ENCODE results near the gene NAPB.

- TF ChIP-seq, protein P1, sequence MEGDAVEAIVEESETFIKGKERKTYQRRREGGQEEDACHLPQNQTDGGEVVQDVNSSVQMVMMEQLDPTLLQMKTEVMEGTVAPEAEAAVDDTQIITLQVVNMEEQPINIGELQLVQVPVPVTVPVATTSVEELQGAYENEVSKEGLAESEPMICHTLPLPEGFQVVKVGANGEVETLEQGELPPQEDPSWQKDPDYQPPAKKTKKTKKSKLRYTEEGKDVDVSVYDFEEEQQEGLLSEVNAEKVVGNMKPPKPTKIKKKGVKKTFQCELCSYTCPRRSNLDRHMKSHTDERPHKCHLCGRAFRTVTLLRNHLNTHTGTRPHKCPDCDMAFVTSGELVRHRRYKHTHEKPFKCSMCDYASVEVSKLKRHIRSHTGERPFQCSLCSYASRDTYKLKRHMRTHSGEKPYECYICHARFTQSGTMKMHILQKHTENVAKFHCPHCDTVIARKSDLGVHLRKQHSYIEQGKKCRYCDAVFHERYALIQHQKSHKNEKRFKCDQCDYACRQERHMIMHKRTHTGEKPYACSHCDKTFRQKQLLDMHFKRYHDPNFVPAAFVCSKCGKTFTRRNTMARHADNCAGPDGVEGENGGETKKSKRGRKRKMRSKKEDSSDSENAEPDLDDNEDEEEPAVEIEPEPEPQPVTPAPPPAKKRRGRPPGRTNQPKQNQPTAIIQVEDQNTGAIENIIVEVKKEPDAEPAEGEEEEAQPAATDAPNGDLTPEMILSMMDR (IDR thresholded peaks at IDR 0.05) = no peak
- TF ChIP-seq POLR2A (IDR thresholded peaks at IDR 0.05) (no peak), EP300 (IDR thresholded peaks at IDR 0.05) (no peak)
Measured at GRCh38 chr20:23341073-23341472, 80.2 kb downstream of the NAPB start.
